ENCODE measurements around the gene PTCD3. TPM values are rescaled to one million over a fixed set of nuclear protein-coding genes. Genes with fewer than 3 reads are reported as not detected.

Gene PTCD3
- total RNA-seq, 8 experiments from 2014 or later: 61.9 to 178 (median 83.4) TPM

GRCh38 chr2:86172610-86173009 lies 66.6 kb downstream of the PTCD3 start:
- no peak overlapping the region for H3K4me3 ChIP-seq
- 70 to 100% (median 100%) methylated on average over 1 to 2 of the region's 2 CpGs; no CpG with 5 or more reads in 1 of the 10 experiments for WGBS, 10 experiments
- no peak for ATAC-seq (replicated peaks in 6 of 8)
- H3K4me1 ChIP-seq (replicated peaks in 1 of 2): no peaks in the 10 kb centered on the region
- in situ Hi-C loops (cut with MboI; ENCODE audit: low pct_unique_long_range_greater_than_20kb in 2 of 9, low sequenced_read_pairs in 9 of 9, unreplicated experiment in 9 of 9): no loop called here
- H3K27ac ChIP-seq: no peak overlapping the region

GRCh38 chr2:86174445-86174844 lies 68.4 kb downstream of the PTCD3 start:
- H3K4me3 ChIP-seq: no peak overlapping the region
- H3K27ac ChIP-seq: no peak overlapping the region
- WGBS, 10 experiments: 52 to 100% (median 89%) methylated on average over 1 to 2 of the region's 2 CpGs; no CpG with 5 or more reads in 1 of the 10 experiments
- H3K4me1 ChIP-seq (replicated peaks in 1 of 2): no peaks in the 10 kb centered on the region
- no peak for ATAC-seq (replicated peaks in 6 of 8)
- in situ Hi-C loops (cut with MboI; ENCODE audit: low pct_unique_long_range_greater_than_20kb in 2 of 9, low sequenced_read_pairs in 9 of 9, unreplicated experiment in 9 of 9): no loop called here

- no peaks in the 10 kb centered on the region for H3K4me1 ChIP-seq (replicated peaks in 1 of 2)
- 53 to 100% (median 87%) methylated on average over 1 of the region's 1 CpG for WGBS, 10 experiments
- H3K4me3 ChIP-seq: no peak overlapping the region
- in situ Hi-C loops (cut with MboI; ENCODE audit: low pct_unique_long_range_greater_than_20kb in 2 of 9, low sequenced_read_pairs in 9 of 9, unreplicated experiment in 9 of 9): no loop called here
- no peak overlapping the region for H3K27ac ChIP-seq
- ATAC-seq (replicated peaks in 6 of 8): peak in 3 of 8 experiments; percentile 23 to 93 (median 71)
Observed at GRCh38 chr2:86175828-86176227, 69.8 kb downstream of the PTCD3 start.

- Histone ChIP-seq H3K4me1 (replicated peaks in 1 of 2) (no peaks in the 10 kb centered on the region), H3K27ac (no peak overlapping the region), H3K4me3 (no peak overlapping the region)
- in situ Hi-C loops (cut with MboI; ENCODE audit: low pct_unique_long_range_greater_than_20kb in 2 of 9, low sequenced_read_pairs in 9 of 9, unreplicated experiment in 9 of 9): no loop called here
- peak in 1 of 8 experiments; percentile 58 for ATAC-seq (replicated peaks in 6 of 8)
Observed at GRCh38 chr2:86176597-86176996, 70.6 kb downstream of the PTCD3 start.

- WGBS, 10 experiments: 0 to 100% (median 83%) methylated on average over 1 of the region's 1 CpG; no CpG with 5 or more reads in 3 of the 10 experiments
- no peak overlapping the region for H3K27ac ChIP-seq
- peak in 1 of 8 experiments; percentile 20 for ATAC-seq (replicated peaks in 6 of 8)
- no peaks in the 10 kb centered on the region for H3K4me1 ChIP-seq (replicated peaks in 1 of 2)
- in situ Hi-C loops (cut with MboI; ENCODE audit: low pct_unique_long_range_greater_than_20kb in 2 of 9, low sequenced_read_pairs in 9 of 9, unreplicated experiment in 9 of 9): no loop called here
- no peak overlapping the region for H3K4me3 ChIP-seq
Observed at GRCh38 chr2:86185517-86186212, 79.6 kb downstream of the PTCD3 start.

GRCh38 chr2:86186431-86186830 lies 80.4 kb downstream of the PTCD3 start:
- Histone ChIP-seq H3K27ac (no peak overlapping the region), H3K4me3 (no peak overlapping the region), H3K4me1 (replicated peaks in 1 of 2) (no peaks in the 10 kb centered on the region)
- in situ Hi-C loops (cut with MboI; ENCODE audit: low pct_unique_long_range_greater_than_20kb in 2 of 9, low sequenced_read_pairs in 9 of 9, unreplicated experiment in 9 of 9): no loop called here
- peak in 1 of 8 experiments; percentile 4 for ATAC-seq (replicated peaks in 6 of 8)

GRCh38 chr2:86189782-86190416 lies 83.9 kb downstream of the PTCD3 start:
- WGBS, 10 experiments: 77 to 100% (median 95%) methylated on average over 3 to 7 of the region's 7 CpGs
- peaks cover 6 to 8% of the 10 kb centered on the region in 2 donors for H3K4me1 ChIP-seq (replicated peaks in 1 of 2)
- in situ Hi-C loops (cut with MboI; ENCODE audit: low pct_unique_long_range_greater_than_20kb in 2 of 9, low sequenced_read_pairs in 9 of 9, unreplicated experiment in 9 of 9): no loop called here
- no peak for ATAC-seq (replicated peaks in 6 of 8)
- no peak overlapping the region for H3K4me3 ChIP-seq
- no peak overlapping the region for H3K27ac ChIP-seq

Other genes starting within 250 kb of the PTCD3 start
- gene ST3GAL5, start 217.2 kb upstream of the PTCD3 start, total RNA-seq: 10 to 100 TPM in 5 of 8 experiments, 1 to 10 TPM in 3; 2.9 to 84.6 (median 21.8) TPM
- gene POLR1A, start 349 bp upstream of the PTCD3 start, total RNA-seq: 10 to 100 TPM in 7 of 8 experiments, 1 to 10 TPM in 1; 9.5 to 44.6 (median 19.2) TPM
- gene IMMT, start 89.2 kb downstream of the PTCD3 start, total RNA-seq: 100 to 1,000 TPM in 2 of 8 experiments, 10 to 100 TPM in 6; 55.7 to 137 (median 72.7) TPM
- 10 to 100 TPM; 24.5 to 61.4 (median 38.0) TPM for gene MRPL35, start 93.2 kb downstream of the PTCD3 start, total RNA-seq
- gene REEP1, start 231.4 kb downstream of the PTCD3 start, total RNA-seq: 10 to 100 TPM in 6 of 8 experiments, 1 to 10 TPM in 1, under 1 TPM in 1; 0.31 to 98.1 (median 41.6) TPM